Loucy (cell line): ENCODE results near the gene SEMA6B.

Experiments
- CTCF ChIP-seq: fragments of 200-600 bp; sonication (generic); conservative IDR thresholded peaks from 2 replicates; pipeline ENCODE4 v1.5.1; 2014; ENCODE audit warnings: mild to moderate bottlenecking, antibody characterized with exemption, low read length
- EZH2phosphoT487 ChIP-seq: fragments of 200-600 bp; IDR thresholded peaks from 2 replicates; pipeline ENCODE4 v1.6.1; 2018; ENCODE audit warnings: antibody characterized with exemption, mild to moderate bottlenecking, moderate library complexity, borderline replicate concordance

- TF ChIP-seq CTCF (no peak), EZH2phosphoT487 (no peak)
Measured at GRCh38 chr19:4590559-4590958, 31.1 kb upstream of the SEMA6B start.
